ENCODE data around the gene BNC2. TPM values are rescaled to one million over a fixed set of nuclear protein-coding genes. Genes with fewer than 3 reads are reported as not detected.

Gene BNC2
- total RNA-seq, 4 donors from 2014 or later = 20.5 to 55.4 (median 26.2) TPM

DNA sequence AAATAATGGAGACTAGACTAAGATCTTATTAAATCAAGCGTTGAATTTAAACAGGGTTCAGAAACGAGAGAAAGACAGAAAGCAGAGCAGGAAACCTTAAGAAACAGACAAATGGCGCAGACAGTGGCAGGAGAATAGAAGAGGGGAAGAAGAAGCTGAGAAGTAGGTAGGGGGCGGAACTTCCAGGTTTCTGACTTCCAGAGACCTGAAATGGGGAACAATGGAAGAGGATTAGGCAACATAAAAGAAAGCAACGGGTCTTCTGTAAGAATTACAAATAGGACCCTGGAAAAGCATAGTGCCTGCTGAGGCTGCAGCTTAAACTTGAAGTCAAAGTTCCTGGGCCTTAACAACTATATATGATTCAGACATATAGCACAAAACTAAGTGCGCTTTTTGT lies 101.7 kb downstream of the BNC2 start:
- 86 to 92% methylated on average over 6 of the region's 6 CpGs for WGBS, 2 donors (ENCODE audit: low coverage in 1 of 2)
- Histone ChIP-seq H3K27ac (no peak overlapping the region), H3K27me3 (no peaks in the 10 kb centered on the region), H3K4me3 (no peak overlapping the region), H3K9me3 (no peaks in the 10 kb centered on the region), H3K4me1 (no peaks in the 10 kb centered on the region), H3K36me3 (no peaks in the 10 kb centered on the region)
- intact Hi-C loops (cut with DNase I; ENCODE audit: low total_unique reads) = no loop called here
- no peak for DNase-seq
- in situ Hi-C loops (cut with MboI; ENCODE audit: low pct_ligation_motif_present in 1 of 4, low pct_unique_long_range_greater_than_20kb in 1 of 4, low sequenced_read_pairs in 3 of 4) = no loop called here
- no peak for TF ChIP-seq POLR2A (IDR thresholded peaks at IDR 0.05)
- no peak for TF ChIP-seq EP300 (IDR thresholded peaks at IDR 0.05; ENCODE audit: low read depth)
- TF ChIP-seq, protein P1, sequence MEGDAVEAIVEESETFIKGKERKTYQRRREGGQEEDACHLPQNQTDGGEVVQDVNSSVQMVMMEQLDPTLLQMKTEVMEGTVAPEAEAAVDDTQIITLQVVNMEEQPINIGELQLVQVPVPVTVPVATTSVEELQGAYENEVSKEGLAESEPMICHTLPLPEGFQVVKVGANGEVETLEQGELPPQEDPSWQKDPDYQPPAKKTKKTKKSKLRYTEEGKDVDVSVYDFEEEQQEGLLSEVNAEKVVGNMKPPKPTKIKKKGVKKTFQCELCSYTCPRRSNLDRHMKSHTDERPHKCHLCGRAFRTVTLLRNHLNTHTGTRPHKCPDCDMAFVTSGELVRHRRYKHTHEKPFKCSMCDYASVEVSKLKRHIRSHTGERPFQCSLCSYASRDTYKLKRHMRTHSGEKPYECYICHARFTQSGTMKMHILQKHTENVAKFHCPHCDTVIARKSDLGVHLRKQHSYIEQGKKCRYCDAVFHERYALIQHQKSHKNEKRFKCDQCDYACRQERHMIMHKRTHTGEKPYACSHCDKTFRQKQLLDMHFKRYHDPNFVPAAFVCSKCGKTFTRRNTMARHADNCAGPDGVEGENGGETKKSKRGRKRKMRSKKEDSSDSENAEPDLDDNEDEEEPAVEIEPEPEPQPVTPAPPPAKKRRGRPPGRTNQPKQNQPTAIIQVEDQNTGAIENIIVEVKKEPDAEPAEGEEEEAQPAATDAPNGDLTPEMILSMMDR (IDR thresholded peaks at IDR 0.05) = no peak
- no peak for TF ChIP-seq POLR2AphosphoS5 (IDR thresholded peaks at IDR 0.05)

DNA sequence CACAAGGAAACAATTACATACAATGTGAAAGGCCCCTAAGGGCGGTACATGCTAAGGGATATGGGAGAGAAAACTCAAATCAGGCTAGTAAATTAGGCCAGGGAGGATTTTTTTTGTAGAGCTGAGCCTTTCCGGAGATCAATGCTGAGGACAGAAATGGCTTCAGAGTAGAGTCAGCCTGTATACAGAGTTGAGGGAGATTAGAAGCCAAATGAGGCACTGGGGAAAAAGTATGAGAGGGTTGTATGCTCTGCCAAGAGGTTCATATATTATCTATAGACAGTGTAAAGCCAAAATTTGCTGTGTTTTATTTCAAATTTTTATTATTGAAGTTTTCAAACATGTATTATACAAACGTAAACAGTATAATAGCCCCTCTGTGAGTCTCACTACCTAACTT lies 103.1 kb downstream of the BNC2 start:
- Histone ChIP-seq H3K9me3 (no peaks in the 10 kb centered on the region), H3K4me1 (no peaks in the 10 kb centered on the region), H3K36me3 (no peaks in the 10 kb centered on the region), H3K27me3 (no peaks in the 10 kb centered on the region), H3K4me3 (no peak overlapping the region), H3K27ac (no peak overlapping the region)
- 85 to 89% methylated on average over 3 of the region's 3 CpGs for WGBS, 2 donors (ENCODE audit: low coverage in 1 of 2)
- TF ChIP-seq EP300 (IDR thresholded peaks at IDR 0.05; ENCODE audit: low read depth) (no peak), POLR2AphosphoS5 (IDR thresholded peaks at IDR 0.05) (no peak), POLR2A (IDR thresholded peaks at IDR 0.05) (no peak)
- TF ChIP-seq, protein P1 (IDR thresholded peaks at IDR 0.05) = no peak
- intact Hi-C loops (cut with DNase I; ENCODE audit: low total_unique reads) = no loop called here
- in situ Hi-C loops (cut with MboI; ENCODE audit: low pct_ligation_motif_present in 1 of 4, low pct_unique_long_range_greater_than_20kb in 1 of 4, low sequenced_read_pairs in 3 of 4) = no loop called here
- no peak for DNase-seq

DNA sequence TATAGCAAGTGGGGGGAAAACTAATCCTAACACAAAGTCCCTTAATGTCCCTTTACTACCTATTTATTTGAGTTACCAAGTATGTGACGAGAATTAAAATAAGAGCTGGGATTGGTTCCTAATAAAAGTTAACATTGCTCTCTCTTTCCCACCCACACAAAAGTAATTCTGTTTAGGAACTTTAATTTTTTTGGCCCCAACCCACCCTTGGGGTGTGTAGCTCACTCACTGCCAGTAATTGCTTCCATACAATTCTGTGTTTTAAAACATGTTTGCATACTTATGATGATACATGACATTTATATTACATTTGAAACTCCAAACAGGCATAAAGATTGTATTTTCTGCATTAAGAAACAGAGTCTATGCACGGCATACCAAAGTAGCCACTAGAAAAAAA lies 106.5 kb downstream of the BNC2 start:
- WGBS, 2 donors (ENCODE audit: low coverage in 1 of 2) = 81 to 86% methylated on average over 1 to 2 of the region's 2 CpGs
- H3K4me3 ChIP-seq = no peak overlapping the region
- H3K27me3 ChIP-seq = no peaks in the 10 kb centered on the region
- H3K4me1 ChIP-seq = no peaks in the 10 kb centered on the region
- in situ Hi-C loops (cut with MboI; ENCODE audit: low pct_ligation_motif_present in 1 of 4, low pct_unique_long_range_greater_than_20kb in 1 of 4, low sequenced_read_pairs in 3 of 4) (no loop called here), intact Hi-C loops (cut with DNase I; ENCODE audit: low total_unique reads) (no loop called here)
- H3K36me3 ChIP-seq = no peaks in the 10 kb centered on the region
- H3K27ac ChIP-seq = no peak overlapping the region
- DNase-seq = no peak
- no peaks in the 10 kb centered on the region for H3K9me3 ChIP-seq
- TF ChIP-seq POLR2AphosphoS5 (IDR thresholded peaks at IDR 0.05) (no peak), POLR2A (IDR thresholded peaks at IDR 0.05) (no peak), EP300 (IDR thresholded peaks at IDR 0.05; ENCODE audit: low read depth) (no peak)
- TF ChIP-seq, protein P1 (IDR thresholded peaks at IDR 0.05) = no peak

DNA sequence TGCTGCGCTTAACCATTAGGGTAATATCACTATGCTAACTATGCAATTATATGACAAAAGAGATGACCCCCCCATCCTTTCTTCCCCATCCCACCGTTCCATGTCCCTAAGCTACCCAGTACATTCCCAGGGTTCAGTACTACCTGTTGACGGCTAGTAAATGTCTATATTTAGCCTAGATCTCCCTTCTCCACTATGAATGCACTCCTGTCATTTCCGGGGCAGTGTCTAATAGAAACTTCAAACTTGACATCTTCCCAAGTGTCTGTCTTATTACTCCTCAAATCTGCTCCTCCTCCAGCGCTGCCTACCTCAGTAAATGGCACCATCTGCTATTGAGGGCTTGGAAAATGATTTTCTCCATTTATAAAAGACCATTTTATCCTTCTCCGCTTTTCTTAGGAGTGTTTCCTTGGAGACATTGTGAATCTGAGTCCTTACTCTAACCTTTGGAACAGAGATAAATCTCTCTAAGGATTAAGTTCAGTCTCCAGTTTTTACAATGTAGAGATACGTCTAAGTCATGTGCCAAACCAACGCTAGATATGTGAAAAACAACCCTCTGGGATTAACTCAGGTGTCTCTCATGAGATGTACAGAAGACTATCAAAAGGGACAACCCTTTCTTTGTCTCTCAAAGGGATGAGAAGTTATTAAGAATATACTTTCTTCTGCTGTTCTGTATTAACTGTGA lies 114.9 kb downstream of the BNC2 start:
- H3K36me3 ChIP-seq = no peaks in the 10 kb centered on the region
- 76 to 97% methylated on average over 6 to 8 of the region's 8 CpGs for WGBS, 2 donors (ENCODE audit: low coverage in 1 of 2)
- in situ Hi-C loops (cut with MboI; ENCODE audit: low pct_ligation_motif_present in 1 of 4, low pct_unique_long_range_greater_than_20kb in 1 of 4, low sequenced_read_pairs in 3 of 4) = no loop called here
- no peak overlapping the region for H3K27ac ChIP-seq
- DNase-seq = no peak
- H3K9me3 ChIP-seq = no peaks in the 10 kb centered on the region
- H3K27me3 ChIP-seq = no peaks in the 10 kb centered on the region
- intact Hi-C loops (cut with DNase I; ENCODE audit: low total_unique reads) = no loop called here
- H3K4me1 ChIP-seq = peaks cover 0 to 5% (median 0%) of the 10 kb centered on the region in 4 donors
- TF ChIP-seq EP300 (IDR thresholded peaks at IDR 0.05; ENCODE audit: low read depth) (no peak), POLR2AphosphoS5 (IDR thresholded peaks at IDR 0.05) (no peak), POLR2A (IDR thresholded peaks at IDR 0.05) (no peak)
- TF ChIP-seq, protein P1 (IDR thresholded peaks at IDR 0.05) = no peak
- no peak overlapping the region for H3K4me3 ChIP-seq
